Iris pigment epithelial cell (primary cell): ENCODE results near the gene CLTA.
"Not testable (repeated sequence)": the region's sequence is repeated elsewhere in the genome, so short reads cannot be mapped to it uniquely, and the experiment has no call there.

Experiments
- DNase-seq: peaks from one replicate; pipeline ENCODE4 v3.0.0-alpha.2; 2011; ENCODE audit warnings: low read depth

The CLTA gene

DNA sequence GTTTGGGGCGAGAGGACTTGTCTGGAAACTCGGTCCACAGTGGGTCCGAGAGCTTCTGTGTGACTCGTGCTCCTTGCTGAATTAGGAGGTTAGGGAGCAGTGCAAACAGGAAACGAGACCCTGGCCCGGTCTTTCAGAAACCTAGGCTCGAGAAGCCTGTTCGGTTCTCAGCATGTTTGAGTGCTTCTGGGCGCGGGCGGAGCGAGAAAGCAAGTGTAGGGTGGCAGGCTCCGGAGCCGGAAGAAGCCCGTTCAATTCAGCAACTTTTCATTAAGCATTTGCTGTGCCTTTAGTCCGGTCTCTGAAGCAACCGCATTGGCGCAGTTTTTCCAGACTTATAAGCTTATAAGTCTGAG is 547 bp downstream of the CLTA start:
- DNase-seq, result peak; percentile 56

DNA sequence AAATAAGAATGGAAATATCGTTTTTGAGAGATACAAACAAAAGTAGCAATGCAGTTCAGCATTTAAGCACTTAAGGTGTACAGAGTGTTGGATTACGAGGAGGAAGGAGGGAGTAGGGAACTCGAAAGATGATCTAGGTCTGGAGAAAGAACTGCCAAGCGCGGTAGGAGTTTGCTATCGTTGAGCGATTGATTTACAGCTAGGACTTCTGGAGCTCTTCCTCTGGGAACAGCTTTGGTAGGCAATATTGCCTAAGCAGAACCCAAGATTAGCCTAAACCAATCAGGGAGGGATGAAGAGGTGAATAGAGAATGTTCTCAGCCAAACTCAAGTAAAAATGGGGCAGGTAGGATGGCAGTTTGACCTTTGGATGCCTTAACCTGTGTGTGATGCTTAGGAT is 965 bp downstream of the CLTA start:
- no peak for DNase-seq

DNA sequence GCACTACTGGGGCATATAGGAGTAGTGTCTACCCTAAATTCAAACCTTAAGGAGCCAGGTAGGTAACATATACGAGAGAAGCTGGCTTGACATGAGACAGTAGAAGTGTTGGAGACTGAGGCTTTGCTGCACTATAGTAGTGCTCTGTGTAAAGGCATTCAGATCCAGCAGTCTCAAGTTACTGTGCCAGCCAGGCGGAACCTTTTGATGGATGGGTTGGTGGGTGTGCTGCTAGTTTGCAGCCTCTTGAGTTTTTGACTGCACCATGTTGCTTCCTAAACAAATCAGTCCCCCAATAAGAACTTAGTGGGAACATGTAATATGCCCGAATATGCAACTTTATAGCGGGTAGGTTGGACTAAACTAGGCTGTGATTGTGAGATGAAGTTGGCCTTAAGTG is 1.5 kb downstream of the CLTA start:
- no peak for DNase-seq

DNA sequence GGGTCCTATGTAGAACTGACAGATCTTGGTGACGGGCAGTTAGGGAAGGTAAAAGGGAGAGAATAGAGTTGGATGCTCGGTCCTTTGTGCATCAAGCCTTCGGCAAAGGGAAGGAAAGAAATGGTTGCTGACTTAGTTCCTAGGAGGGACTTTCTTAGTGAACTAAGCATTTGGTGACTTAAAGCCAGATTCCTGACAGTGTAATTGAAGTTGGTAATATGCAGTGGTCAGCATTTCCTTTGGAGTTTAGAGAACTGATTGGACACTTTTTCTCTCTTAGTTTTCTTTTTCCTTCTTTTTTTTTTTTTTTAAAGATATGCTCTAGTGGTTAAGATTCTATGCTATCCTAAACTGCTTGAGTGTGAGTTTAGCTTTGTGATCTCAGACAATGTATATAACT is 2.3 kb downstream of the CLTA start:
- DNase-seq, result no peak

DNA sequence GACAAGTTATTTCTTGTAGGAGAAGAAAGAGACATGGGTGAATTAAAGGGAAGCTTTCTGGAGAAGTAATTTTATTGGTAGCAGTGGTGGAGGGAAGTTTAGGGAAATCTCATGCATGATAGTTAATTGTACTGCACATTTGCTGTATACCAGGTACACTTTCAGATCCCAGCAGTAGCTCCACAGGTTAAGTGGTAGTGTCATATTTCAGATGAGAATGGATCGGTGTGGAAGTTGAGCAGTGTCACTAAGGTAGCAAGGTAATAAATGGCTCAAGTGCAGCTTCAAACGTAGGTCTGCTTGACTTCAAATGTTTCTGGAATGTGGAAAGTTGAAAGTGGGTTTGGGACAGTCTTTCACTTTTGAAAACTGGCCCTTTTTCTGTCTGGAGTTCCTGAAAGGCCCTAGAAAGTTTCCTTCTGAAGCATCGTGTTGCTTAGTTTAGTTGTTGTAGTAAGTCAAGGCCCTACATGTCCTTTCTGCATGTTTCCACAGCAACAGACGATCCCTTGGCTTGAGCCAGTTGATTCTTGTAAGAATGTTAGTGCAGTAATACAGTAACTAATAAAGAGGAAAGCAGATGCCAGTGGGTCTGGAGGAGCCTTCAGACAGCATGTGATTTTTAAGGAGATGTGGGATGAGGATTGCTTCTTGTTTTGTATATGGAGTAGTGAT is 3.7 kb downstream of the CLTA start:
- peak; percentile 49 for DNase-seq

DNA sequence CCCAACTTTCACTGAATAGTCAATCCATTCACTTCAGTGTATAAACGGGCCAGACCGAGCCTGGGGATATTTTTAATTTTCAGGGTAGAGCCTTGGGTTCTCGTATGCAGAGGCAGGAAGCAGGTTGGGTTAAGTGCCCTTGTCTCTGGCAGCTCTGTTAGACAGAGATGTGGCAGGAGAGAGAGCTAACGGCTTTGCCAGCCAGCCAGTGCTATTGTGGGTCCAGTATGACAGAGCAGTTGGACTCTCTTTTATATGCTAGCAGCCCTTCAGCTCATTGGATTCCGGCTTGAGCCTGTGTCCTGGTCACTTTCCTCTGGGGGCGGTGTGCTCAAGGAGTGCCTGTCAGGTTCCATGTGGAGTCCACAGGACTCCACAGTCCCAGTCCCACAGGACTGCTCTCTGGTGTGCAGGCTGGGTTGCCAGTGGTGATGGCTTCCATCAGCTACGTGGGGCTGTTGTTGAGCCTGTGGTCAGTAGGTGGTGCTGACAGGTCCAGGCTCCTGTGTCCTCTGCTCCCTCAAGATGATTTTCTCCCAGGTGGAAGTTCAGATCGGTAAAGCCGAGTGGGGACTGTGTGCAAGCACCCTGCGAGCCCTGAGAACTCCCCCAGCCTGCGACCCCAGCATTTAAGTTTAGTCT is 14.3 kb downstream of the CLTA start:
- no peak for DNase-seq

DNA sequence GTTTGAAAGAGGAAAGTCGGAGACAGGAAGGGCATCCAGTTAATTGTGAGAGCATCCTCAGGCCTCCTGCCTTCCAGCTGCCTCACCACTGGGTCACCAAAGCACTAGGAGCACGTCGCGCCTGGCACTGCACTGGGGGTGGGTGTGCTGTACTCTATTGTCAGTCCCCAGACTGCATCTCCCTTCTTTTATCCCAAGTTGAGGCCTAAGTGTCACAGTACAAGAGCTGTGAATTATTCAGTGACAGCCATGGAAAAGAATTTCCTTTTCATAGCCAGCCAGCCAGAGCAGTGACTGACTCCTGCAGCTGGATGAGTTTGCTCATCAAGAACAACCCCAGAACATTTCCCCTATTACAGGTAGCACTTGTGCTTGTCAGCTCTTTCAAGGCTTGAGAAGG is 16.3 kb downstream of the CLTA start:
- peak; percentile 50 for DNase-seq

DNA sequence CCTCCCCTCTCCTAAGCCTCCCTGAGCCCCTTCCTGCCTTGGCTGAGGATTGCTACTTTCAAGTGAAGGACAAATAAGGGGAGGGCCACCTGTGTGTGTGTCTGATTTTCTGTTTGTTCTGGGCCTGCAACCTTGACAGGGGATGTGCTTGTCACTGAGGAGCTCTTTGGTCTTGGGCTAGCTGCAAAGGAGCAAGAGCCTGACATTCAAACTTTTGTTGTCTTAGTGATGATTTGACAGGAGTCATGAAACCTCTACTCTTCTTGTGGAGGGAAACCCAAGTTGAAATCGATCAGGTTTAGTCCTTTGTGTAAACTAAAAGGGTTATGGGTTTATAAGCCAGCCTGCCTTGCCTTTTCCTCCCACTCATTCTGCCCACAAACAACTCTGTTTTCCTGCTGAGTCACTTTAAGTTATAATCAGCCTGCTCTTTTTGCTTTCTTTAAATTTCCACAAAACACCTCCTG is 16.9 kb downstream of the CLTA start:
- DNase-seq, result peak; percentile 64

DNA sequence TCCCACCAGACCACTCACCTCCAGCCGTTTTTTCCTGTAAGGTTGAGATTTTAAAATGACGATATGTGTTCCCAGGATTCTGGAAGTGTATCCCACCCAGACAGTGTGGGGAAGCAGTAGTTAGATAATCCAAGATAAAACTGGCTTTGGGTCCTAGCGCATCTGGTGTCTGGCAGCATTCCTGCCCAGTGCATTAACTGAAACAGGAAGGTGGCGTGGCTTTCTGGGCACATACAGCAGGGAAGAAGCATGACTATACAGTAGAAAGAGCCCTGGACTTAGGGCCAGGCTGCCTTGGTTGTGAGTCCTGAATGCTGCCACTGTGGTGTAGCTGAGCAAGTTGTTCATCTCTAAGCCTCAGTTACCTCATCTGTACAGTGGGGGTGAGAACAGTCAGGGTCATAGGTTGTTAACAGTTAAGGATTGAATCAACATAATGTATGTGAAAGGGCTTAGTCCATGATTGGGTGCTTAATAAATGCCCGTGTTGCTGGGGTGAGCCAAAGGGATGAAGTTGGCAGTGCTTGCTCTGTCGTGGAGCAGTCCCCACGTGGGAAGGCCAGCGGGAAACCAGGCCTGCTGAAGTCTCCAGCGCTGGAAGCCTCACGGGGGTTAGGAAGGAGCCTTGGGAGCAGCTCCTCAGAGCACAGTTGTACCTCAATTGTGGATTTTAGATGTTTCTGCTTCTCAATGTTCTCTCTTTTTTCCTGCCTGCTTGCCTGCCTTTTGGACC is 18.0 kb downstream of the CLTA start:
- no peak for DNase-seq

DNA sequence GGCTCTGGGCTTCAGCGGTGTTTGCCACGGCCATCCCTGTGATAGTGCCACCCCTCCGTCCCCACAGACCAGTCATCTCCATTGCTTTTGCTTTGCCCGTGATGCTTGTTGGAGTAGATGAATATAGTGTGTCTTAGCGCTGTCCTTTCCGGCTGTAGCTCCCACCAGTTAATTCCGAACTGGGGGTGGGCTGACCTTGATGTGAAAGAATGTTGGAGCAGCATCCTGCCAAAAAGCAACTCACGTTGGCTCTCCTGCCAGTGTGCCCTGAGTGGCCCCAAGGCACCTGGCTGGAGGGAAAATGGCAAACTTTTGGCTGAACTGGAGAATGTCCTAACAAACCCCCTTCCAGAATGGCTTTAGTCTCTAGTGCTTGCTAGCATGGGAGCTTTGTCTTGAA is 20.0 kb downstream of the CLTA start:
- DNase-seq, result no peak

DNA sequence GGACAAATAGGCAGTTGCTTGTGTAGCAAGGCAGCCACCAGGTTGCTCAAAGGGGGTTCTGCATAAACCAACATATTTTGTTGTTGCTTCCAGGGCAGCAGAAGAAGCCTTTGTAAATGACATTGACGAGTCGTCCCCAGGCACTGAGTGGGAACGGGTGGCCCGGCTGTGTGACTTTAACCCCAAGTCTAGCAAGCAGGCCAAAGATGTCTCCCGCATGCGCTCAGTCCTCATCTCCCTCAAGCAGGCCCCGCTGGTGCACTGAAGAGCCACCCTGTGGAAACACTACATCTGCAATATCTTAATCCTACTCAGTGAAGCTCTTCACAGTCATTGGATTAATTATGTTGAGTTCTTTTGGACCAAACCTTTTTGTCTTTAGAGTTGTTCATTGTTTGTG is 20.8 kb downstream of the CLTA start:
- no peak for DNase-seq

DNA sequence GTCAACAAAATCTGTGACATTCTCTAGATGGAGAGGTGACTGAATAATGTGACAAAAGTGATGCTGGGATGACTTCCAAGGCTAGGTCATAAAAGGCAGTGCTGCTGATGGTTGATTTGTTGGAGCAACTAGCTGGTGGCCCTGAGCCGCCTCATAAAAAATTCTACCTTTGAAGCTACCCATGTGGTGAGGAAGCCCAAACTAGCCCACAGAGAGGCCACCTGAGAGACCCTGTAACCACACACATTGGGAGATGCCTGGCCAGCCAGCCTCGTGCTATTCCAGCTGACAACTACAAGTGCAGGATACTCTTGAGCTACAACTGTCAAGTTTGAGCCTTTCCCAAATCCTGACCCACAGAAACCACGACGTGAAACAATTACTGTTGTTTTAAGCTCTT is 22.7 kb downstream of the CLTA start:
- DNase-seq, result no peak

DNA sequence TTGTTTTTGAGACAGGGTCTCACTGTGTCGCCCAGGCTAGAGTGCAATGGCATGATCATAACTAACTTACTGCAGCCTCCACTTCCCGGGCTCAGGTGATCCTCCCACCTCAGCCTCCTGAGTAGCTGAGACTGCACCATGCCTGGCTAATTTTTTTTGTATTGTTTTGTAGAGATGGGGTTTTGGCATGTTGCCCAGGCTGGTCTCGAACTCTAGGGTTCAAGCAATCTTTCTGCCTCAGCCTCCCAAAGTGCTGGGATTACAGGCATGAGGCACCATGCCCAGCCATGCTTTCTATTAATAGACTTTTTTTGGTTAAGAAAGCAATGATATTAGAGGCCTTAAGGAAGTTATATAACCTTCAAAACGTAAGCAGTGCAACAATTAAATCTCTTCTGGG is 23.3 kb downstream of the CLTA start:
- no peak for DNase-seq

DNA sequence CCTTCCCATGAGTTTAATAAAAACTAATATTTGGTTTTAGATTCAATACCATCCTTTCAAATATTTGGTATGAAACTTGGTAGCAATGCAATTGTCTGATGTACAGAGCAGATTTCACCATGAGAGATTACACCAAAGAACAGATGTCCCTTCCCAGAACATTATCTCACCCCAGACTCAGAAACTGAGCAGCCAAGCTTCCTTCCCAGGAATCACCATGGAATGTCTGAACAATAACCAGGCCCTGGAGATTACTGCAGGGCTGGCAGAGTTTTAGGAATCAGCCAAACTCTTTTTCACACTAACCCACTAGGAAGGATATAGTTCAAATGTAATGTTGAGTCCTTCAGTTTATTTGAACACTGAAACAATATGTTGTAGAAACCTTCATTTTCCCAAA is 23.9 kb downstream of the CLTA start:
- DNase-seq, result peak; percentile 49

DNA sequence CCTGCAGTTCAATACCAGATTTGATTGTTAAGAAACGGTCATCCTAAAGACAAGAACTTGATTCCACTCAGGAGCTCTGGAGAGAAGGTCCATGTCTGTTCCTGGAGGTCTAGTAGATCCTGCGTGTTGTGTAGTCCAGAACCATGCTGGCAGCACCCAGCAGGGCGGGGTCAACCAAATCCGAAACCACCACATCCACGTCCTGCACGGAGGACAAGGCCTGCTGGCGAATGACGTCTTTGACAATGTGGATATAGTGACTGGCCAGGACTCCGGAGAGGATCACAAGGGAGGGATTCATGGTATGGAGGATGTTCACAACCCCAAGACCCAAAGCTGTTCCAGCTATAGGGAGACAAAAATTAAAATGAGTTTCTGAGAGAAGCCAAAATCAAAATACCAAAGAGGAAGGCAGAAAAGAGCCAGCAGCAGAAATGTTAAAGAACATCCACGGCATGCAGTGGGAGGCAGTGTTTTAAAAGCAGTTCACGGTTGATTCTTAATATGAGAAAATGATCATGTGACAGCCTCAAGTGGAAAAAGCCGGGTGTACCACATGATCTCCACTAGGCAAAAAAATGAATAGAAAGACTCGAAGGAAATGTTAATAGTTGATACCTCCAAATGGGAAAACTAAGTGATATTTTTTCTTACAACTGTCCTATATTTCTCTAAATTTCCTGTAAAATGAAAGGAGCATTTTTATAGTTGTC is 26.7 kb downstream of the CLTA start:
- DNase-seq, result no peak

DNA sequence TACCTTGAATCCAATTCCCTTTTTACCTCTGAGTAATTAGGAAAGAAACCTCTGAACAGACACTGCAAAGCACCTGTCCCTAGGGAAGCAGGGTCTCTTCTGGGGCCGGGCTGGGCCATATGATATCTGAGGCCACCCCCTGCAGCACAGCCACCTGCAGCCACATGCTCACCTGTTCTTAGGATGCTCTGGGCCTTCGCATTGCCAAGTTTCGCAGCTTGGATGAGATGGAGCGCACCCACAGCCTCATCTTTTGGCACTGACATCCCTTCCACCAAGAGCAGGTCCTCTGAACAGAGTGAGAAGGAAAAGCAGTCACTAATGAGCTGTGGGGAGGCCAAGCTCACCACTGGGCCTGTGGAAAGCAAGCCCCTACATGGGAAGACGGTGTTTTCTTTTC is 27.3 kb downstream of the CLTA start:
- DNase-seq, result no peak

DNA sequence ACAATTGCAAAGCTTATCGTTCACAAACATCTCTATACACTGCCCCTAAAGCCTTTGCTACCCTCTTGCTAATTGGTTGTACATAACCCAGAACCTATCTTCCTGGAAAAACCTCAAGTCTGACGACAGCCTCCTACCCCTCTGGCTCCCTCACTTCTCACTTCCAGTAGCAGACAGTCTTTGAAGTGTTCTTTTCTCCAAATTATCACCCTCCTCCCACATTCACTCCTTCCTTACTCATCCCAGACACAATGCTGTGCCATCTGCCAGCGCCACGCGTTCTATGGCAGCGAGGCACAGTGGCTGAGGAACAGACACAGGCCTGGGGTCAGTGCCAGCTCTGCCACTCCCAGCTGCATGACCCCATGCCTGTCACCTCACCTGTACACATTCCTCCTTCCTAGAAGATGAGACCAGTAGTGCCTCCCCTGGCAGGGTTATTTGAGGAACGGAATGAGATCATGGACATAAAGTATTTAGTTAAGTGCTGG is 27.7 kb downstream of the CLTA start:
- DNase-seq, result no peak

DNA sequence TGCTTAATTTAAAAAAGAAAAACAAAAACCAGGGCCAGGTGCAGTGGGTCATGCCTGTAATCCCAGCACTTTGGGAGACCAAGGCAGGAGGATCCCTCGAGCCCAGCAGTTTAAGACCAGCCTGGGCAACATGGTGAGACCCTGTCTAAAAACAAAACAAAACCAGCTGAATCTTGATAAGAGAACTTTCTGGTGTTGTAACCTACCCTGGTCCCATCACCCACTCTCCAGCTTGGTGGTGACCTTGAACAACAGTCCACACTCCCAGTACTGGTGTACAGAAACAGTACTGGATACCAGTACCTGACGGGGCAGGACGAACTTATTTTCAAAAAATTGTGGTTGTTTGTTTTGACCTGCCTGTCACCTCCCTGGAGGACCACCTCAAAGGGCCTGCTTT is 30.9 kb downstream of the CLTA start:
- DNase-seq, result no peak

DNA sequence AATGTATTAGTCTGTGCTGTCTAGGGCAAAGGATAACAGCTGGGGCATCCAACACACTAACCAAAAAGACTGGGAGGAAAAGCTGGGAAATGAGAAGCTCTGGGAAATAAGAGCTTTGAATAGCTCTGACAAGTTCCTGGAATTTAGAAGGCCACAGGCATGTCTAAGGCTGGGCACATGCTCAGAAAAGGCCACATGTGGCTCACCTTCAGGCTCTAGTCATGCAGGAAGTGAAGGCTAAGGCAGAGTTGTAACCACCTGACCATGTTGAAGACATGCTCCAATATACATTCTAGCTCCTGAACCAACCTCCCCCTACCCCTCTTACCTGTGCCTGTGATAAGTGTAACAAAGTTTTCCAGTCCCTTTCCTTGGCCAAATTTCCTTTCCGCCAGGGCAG is 31.7 kb downstream of the CLTA start:
- DNase-seq, result peak; percentile 18

DNA sequence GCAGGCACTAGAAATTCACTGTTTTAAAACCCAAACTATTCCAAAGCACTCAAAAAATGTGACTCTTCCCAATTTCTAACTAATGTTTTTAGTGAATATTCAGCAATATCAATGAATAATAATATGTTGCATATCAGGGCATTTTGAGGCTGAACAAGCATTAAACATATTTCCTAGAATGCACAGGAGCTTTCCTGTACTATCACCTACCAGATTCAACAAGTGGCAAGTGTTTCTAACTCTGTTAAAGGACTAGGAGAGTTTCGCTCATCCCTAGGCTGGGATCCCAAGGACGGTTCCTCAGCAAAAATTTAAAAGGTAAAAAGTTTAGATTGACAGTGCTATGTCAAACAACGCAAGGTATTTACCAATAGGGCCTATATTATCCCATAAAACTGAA is 46.5 kb downstream of the CLTA start:
- no peak for DNase-seq

DNA sequence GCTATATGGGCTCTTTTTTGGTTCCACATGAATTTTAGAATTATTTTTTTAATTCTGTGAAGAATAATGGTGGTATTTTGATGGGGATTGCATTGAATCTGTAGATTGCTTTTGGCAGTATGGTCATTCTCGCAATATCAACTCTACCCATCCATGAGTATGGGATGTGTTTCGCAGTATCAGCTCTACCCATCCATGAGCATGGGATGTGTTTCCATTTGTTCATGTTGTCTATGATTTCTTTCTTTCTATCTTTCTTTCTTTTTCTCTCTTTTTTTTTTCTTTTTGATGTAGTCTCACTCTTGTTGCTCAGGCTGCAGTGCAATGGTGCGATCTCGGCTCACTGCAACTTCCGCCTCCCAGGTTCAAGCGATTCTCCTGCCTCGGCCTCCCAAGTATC is 48.5 kb downstream of the CLTA start:
- DNase-seq, result not testable (repeated sequence)

DNA sequence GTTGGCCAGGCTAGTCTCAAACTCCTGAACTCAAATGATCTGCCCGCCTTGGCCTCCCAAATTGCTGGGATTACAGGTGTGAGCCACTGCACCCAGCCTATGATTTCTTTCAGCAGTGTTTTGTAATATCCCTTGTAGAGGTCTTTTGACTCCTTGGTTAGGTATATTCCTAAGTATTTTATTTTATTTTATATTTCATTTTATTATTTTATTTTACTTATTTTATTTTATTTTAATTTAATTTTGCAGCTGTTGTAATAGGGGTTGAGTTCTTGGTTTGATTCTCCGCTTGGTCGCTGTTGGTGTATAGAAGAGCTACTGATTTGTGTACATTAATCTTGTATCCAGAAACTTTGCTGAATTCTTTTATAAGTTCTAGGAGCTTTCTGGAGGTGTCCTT is 49.0 kb downstream of the CLTA start:
- not testable (repeated sequence) for DNase-seq

DNA sequence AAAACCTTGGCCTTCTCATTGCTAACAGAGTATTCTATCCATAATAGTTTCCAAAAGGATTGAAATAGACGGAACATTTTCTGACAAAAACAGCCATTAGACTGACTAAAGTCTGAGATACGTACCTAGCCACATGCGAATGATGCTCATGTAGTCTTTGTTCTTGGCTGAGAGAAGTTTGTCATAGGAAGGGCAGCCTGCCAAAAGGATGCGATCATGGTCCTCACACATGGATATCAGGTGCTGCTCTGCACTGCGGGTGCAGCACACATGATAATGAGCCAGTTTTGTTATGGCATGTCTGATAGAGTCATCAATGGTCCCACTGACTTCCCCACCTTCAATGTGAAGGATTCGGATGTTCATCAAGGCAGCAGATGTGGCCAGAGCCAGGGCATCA is 55.2 kb downstream of the CLTA start:
- DNase-seq, result no peak
